Measurements from ENCODE around the gene ARHGEF28. TPM values are rescaled to one million over a fixed set of nuclear protein-coding genes. Genes with fewer than 3 reads are reported as not detected.

The ARHGEF28 gene
- polyA plus RNA-seq, 2 donors, result 5.9 to 6.5 TPM

DNA sequence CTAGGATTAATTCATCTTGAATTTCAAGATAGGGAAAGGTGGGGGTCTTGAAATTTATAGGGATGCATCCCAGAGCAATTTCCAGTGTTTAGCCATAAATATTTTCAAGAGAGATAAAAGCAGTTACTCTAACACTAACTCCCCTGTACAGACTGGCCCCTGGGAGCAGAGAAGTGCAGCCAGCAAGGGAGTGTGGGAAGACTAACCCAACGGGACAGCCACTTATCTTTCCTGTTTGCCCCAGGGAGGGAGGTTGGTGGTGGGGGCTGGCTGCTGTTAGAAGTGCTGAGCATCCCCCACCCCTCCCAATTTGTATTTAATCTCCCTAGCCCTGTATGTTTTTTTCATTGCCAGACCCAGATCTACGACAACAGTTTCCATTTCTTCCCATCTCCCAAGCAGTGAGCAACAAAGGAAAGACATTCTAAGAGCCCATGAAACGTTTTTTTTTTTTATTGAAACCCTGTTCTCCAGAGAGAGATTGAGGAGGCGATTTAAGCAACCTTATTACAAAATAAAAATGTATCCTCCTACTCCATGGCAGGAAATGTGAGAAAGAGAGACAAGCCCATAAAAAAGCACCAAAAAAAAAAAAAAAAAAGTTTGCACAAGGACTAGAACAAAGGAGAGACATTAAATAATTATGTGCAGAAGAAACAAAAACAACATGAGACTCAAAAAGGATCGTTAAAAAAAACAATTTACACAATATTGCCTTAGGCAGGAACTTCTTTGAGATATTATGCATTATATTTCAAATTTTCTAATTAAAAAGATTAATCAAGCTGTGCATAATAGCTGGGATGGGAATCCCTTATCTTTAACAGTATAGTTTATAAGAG, 343.4 kb downstream of the ARHGEF28 start:
- H3K27ac ChIP-seq (ENCODE audit: low read depth in 2 of 2, low read length in 1 of 2), result no peak overlapping the region

GRCh38 chr5:73971326-73971725, 345.3 kb downstream of the ARHGEF28 start:
- Histone ChIP-seq H3K9me3 (ENCODE audit: control insufficient read depth in 2 of 2, insufficient read depth in 1 of 2, low read depth in 1 of 2, low read length in 1 of 2) (no peaks in the 10 kb centered on the region), H3K4me1 (ENCODE audit: control insufficient read depth in 2 of 2, insufficient read depth in 2 of 2, low read length in 1 of 2) (no peaks in the 10 kb centered on the region), H3K27ac (ENCODE audit: low read depth in 2 of 2, low read length in 1 of 2) (no peak overlapping the region), H3K4me3 (ENCODE audit: low read depth in 1 of 2, low read length in 2 of 2) (no peak overlapping the region), H3K36me3 (ENCODE audit: control insufficient read depth in 2 of 2, insufficient read depth in 2 of 2, low read length in 1 of 2) (no peaks in the 10 kb centered on the region), H3K27me3 (ENCODE audit: control insufficient read depth in 1 of 2, insufficient read depth in 2 of 2, low read length in 2 of 2) (no peaks in the 10 kb centered on the region)
- WGBS, 2 donors, result 91 to 93% methylated on average over 4 of the region's 4 CpGs

More for the DNA sequence above, 343.4 kb downstream of the ARHGEF28 start:
- 46 to 56% methylated on average over 5 of the region's 5 CpGs for WGBS, 2 donors
- Histone ChIP-seq H3K4me1 (ENCODE audit: control insufficient read depth in 2 of 2, insufficient read depth in 2 of 2, low read length in 1 of 2) (no peaks in the 10 kb centered on the region), H3K4me3 (ENCODE audit: low read depth in 1 of 2, low read length in 2 of 2) (no peak overlapping the region), H3K9me3 (ENCODE audit: control insufficient read depth in 2 of 2, insufficient read depth in 1 of 2, low read depth in 1 of 2, low read length in 1 of 2) (no peaks in the 10 kb centered on the region), H3K36me3 (ENCODE audit: control insufficient read depth in 2 of 2, insufficient read depth in 2 of 2, low read length in 1 of 2) (no peaks in the 10 kb centered on the region), H3K27me3 (ENCODE audit: control insufficient read depth in 1 of 2, insufficient read depth in 2 of 2, low read length in 2 of 2) (no peaks in the 10 kb centered on the region)

- H3K4me1 ChIP-seq (ENCODE audit: control insufficient read depth in 2 of 2, insufficient read depth in 2 of 2, low read length in 1 of 2), result no peaks in the 10 kb centered on the region
- WGBS, 2 donors, result 87 to 90% methylated on average over 3 of the region's 3 CpGs
- H3K27me3 ChIP-seq (ENCODE audit: control insufficient read depth in 1 of 2, insufficient read depth in 2 of 2, low read length in 2 of 2), result no peaks in the 10 kb centered on the region
- H3K36me3 ChIP-seq (ENCODE audit: control insufficient read depth in 2 of 2, insufficient read depth in 2 of 2, low read length in 1 of 2), result no peaks in the 10 kb centered on the region
- H3K4me3 ChIP-seq (ENCODE audit: low read depth in 1 of 2, low read length in 2 of 2), result no peak overlapping the region
- no peak overlapping the region for H3K27ac ChIP-seq (ENCODE audit: low read depth in 2 of 2, low read length in 1 of 2)
- no peaks in the 10 kb centered on the region for H3K9me3 ChIP-seq (ENCODE audit: control insufficient read depth in 2 of 2, insufficient read depth in 1 of 2, low read depth in 1 of 2, low read length in 1 of 2)
These were observed 347.1 kb downstream of the ARHGEF28 start for GRCh38 chr5:73973135-73973534.

DNA sequence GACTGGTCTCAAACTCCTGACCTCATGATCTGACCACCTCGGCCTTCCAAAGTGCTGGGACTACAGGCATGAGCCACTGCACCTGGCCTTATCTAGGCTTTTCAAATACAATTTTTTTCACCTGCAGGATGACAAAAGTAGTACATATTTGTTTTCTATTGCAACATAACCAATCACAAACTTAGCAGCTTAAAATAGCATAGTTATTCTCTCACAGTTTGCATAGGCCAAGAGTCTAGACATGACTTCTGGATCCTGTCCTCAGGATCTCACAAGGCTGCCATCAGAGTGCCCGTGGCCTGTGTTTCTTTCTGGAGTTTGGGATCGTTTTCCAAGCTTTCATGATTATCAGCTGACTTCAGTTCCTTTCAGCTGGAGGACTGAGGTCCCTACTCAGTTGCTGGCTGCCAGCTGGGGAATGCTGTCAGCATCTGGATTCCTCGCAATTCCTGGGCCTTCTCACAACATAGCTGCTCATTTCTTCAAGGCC, 348.9 kb downstream of the ARHGEF28 start:
- no peak overlapping the region for H3K27ac ChIP-seq (ENCODE audit: low read depth in 2 of 2, low read length in 1 of 2)

DNA sequence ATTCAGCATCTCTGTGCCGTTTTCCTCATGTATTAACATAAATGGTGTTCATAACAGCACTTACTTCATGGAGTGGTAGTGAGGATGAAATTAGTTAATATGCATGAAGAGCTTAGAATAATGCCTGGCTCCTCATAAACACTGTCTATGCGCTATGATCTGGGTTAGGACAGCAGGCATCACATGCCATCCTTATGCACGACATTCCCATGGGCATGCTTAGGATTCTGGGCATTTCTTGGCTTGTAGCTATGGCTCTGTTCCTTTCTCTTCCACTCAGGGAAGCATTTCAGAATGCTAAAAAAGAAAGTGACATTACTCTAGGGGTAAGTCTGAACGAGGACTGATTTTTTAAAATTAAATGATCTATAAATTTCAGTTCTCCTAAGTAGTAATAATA, 349.8 kb downstream of the ARHGEF28 start:
- 88 to 89% methylated on average over 4 of the region's 4 CpGs for WGBS, 2 donors
- H3K4me3 ChIP-seq (ENCODE audit: low read depth in 1 of 2, low read length in 2 of 2), result no peak overlapping the region
- H3K36me3 ChIP-seq (ENCODE audit: control insufficient read depth in 2 of 2, insufficient read depth in 2 of 2, low read length in 1 of 2), result no peaks in the 10 kb centered on the region
- no peaks in the 10 kb centered on the region for H3K4me1 ChIP-seq (ENCODE audit: control insufficient read depth in 2 of 2, insufficient read depth in 2 of 2, low read length in 1 of 2)
- no peaks in the 10 kb centered on the region for H3K27me3 ChIP-seq (ENCODE audit: control insufficient read depth in 1 of 2, insufficient read depth in 2 of 2, low read length in 2 of 2)
- H3K27ac ChIP-seq (ENCODE audit: low read depth in 2 of 2, low read length in 1 of 2), result no peak overlapping the region
- no peaks in the 10 kb centered on the region for H3K9me3 ChIP-seq (ENCODE audit: control insufficient read depth in 2 of 2, insufficient read depth in 1 of 2, low read depth in 1 of 2, low read length in 1 of 2)

More for the DNA sequence above, 348.9 kb downstream of the ARHGEF28 start:
- 59 to 83% methylated on average over 4 of the region's 4 CpGs for WGBS, 2 donors
- H3K27me3 ChIP-seq (ENCODE audit: control insufficient read depth in 1 of 2, insufficient read depth in 2 of 2, low read length in 2 of 2), result no peaks in the 10 kb centered on the region
- H3K4me1 ChIP-seq (ENCODE audit: control insufficient read depth in 2 of 2, insufficient read depth in 2 of 2, low read length in 1 of 2), result no peaks in the 10 kb centered on the region
- H3K9me3 ChIP-seq (ENCODE audit: control insufficient read depth in 2 of 2, insufficient read depth in 1 of 2, low read depth in 1 of 2, low read length in 1 of 2), result no peaks in the 10 kb centered on the region
- H3K36me3 ChIP-seq (ENCODE audit: control insufficient read depth in 2 of 2, insufficient read depth in 2 of 2, low read length in 1 of 2), result no peaks in the 10 kb centered on the region
- H3K4me3 ChIP-seq (ENCODE audit: low read depth in 1 of 2, low read length in 2 of 2), result no peak overlapping the region

DNA sequence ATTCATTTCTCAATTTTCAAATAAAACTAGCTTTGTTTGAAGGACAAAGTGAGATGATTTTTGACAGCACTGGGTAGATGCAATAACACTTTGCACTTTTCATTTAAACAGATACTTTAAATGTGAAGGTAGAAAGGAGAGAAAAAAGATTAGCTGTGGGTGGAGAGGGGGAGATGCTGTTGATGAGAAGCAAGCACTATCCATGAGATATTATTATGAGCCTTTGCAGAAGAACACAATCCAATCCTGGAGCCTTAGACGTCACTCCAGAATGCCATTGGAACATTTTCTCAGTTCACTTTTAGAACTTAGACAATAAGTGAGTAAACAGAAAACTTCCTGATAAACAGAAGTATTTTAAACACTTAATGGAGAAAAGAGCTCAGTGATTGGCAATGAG, 351.1 kb downstream of the ARHGEF28 start:
- H3K27ac ChIP-seq (ENCODE audit: low read depth in 2 of 2, low read length in 1 of 2), result no peak overlapping the region
- no peak overlapping the region for H3K4me3 ChIP-seq (ENCODE audit: low read depth in 1 of 2, low read length in 2 of 2)
- no peaks in the 10 kb centered on the region for H3K36me3 ChIP-seq (ENCODE audit: control insufficient read depth in 2 of 2, insufficient read depth in 2 of 2, low read length in 1 of 2)
- no peaks in the 10 kb centered on the region for H3K4me1 ChIP-seq (ENCODE audit: control insufficient read depth in 2 of 2, insufficient read depth in 2 of 2, low read length in 1 of 2)
- H3K9me3 ChIP-seq (ENCODE audit: control insufficient read depth in 2 of 2, insufficient read depth in 1 of 2, low read depth in 1 of 2, low read length in 1 of 2), result no peaks in the 10 kb centered on the region
- WGBS, 2 donors, result 77 to 87% methylated on average over 1 of the region's 1 CpG
- no peaks in the 10 kb centered on the region for H3K27me3 ChIP-seq (ENCODE audit: control insufficient read depth in 1 of 2, insufficient read depth in 2 of 2, low read length in 2 of 2)

GRCh38 chr5:73979321-73979720, 353.3 kb downstream of the ARHGEF28 start:
- H3K27ac ChIP-seq (ENCODE audit: low read depth in 2 of 2, low read length in 1 of 2), result no peak overlapping the region
- H3K36me3 ChIP-seq (ENCODE audit: control insufficient read depth in 2 of 2, insufficient read depth in 2 of 2, low read length in 1 of 2), result no peaks in the 10 kb centered on the region
- 89 to 91% methylated on average over 3 of the region's 3 CpGs for WGBS, 2 donors
- no peak overlapping the region for H3K4me3 ChIP-seq (ENCODE audit: low read depth in 1 of 2, low read length in 2 of 2)
- H3K4me1 ChIP-seq (ENCODE audit: control insufficient read depth in 2 of 2, insufficient read depth in 2 of 2, low read length in 1 of 2), result no peaks in the 10 kb centered on the region
- H3K9me3 ChIP-seq (ENCODE audit: control insufficient read depth in 2 of 2, insufficient read depth in 1 of 2, low read depth in 1 of 2, low read length in 1 of 2), result no peaks in the 10 kb centered on the region
- H3K27me3 ChIP-seq (ENCODE audit: control insufficient read depth in 1 of 2, insufficient read depth in 2 of 2, low read length in 2 of 2), result no peaks in the 10 kb centered on the region

DNA sequence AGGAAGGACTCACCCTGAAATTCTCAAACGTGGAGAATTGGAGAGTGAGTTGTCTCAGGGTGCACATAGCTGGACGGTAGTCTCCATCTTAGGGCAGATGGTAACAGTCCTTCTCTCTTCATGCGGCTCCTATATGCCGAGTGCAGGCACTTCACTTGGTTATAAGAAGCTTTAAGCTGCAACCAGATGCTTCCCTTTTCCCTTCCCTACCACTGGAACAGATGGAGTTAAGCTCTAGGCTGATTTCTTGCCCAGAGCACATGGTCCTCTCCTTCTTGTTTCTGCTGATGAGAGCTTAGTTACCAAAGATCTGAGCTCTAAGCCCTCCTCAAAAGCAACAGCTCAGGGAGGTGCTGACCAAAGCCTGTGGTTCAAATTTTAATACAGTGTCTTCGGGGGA, 355.7 kb downstream of the ARHGEF28 start:
- Histone ChIP-seq H3K9me3 (ENCODE audit: control insufficient read depth in 2 of 2, insufficient read depth in 1 of 2, low read depth in 1 of 2, low read length in 1 of 2) (no peaks in the 10 kb centered on the region), H3K27ac (ENCODE audit: low read depth in 2 of 2, low read length in 1 of 2) (no peak overlapping the region), H3K27me3 (ENCODE audit: control insufficient read depth in 1 of 2, insufficient read depth in 2 of 2, low read length in 2 of 2) (no peaks in the 10 kb centered on the region), H3K36me3 (ENCODE audit: control insufficient read depth in 2 of 2, insufficient read depth in 2 of 2, low read length in 1 of 2) (no peaks in the 10 kb centered on the region), H3K4me1 (ENCODE audit: control insufficient read depth in 2 of 2, insufficient read depth in 2 of 2, low read length in 1 of 2) (no peaks in the 10 kb centered on the region), H3K4me3 (ENCODE audit: low read depth in 1 of 2, low read length in 2 of 2) (no peak overlapping the region)
- WGBS, 2 donors, result 85 to 89% methylated on average over 5 of the region's 5 CpGs

- Histone ChIP-seq H3K27me3 (ENCODE audit: control insufficient read depth in 1 of 2, insufficient read depth in 2 of 2, low read length in 2 of 2) (no peaks in the 10 kb centered on the region), H3K9me3 (ENCODE audit: control insufficient read depth in 2 of 2, insufficient read depth in 1 of 2, low read depth in 1 of 2, low read length in 1 of 2) (no peaks in the 10 kb centered on the region), H3K36me3 (ENCODE audit: control insufficient read depth in 2 of 2, insufficient read depth in 2 of 2, low read length in 1 of 2) (no peaks in the 10 kb centered on the region), H3K4me1 (ENCODE audit: control insufficient read depth in 2 of 2, insufficient read depth in 2 of 2, low read length in 1 of 2) (no peaks in the 10 kb centered on the region), H3K4me3 (ENCODE audit: low read depth in 1 of 2, low read length in 2 of 2) (no peak overlapping the region), H3K27ac (ENCODE audit: low read depth in 2 of 2, low read length in 1 of 2) (no peak overlapping the region)
- WGBS, 2 donors, result 36 to 47% methylated on average over 1 of the region's 1 CpG
These were observed 357.6 kb downstream of the ARHGEF28 start for GRCh38 chr5:73983644-73984043.

- WGBS, 2 donors, result 14 to 31% methylated on average over 1 of the region's 1 CpG
- H3K27me3 ChIP-seq (ENCODE audit: control insufficient read depth in 1 of 2, insufficient read depth in 2 of 2, low read length in 2 of 2), result no peaks in the 10 kb centered on the region
- H3K9me3 ChIP-seq (ENCODE audit: control insufficient read depth in 2 of 2, insufficient read depth in 1 of 2, low read depth in 1 of 2, low read length in 1 of 2), result no peaks in the 10 kb centered on the region
- no peaks in the 10 kb centered on the region for H3K36me3 ChIP-seq (ENCODE audit: control insufficient read depth in 2 of 2, insufficient read depth in 2 of 2, low read length in 1 of 2)
- H3K27ac ChIP-seq (ENCODE audit: low read depth in 2 of 2, low read length in 1 of 2), result no peak overlapping the region
- no peaks in the 10 kb centered on the region for H3K4me1 ChIP-seq (ENCODE audit: control insufficient read depth in 2 of 2, insufficient read depth in 2 of 2, low read length in 1 of 2)
- H3K4me3 ChIP-seq (ENCODE audit: low read depth in 1 of 2, low read length in 2 of 2), result no peak overlapping the region
These were observed 359.1 kb downstream of the ARHGEF28 start for GRCh38 chr5:73985145-73985544.
